ENCODE data around the gene MRTO4. TPM values are rescaled to one million over a fixed set of nuclear protein-coding genes. Genes with fewer than 3 reads are reported as not detected.
"Not testable (repeated sequence)": the region's sequence is repeated elsewhere in the genome, so short reads cannot be mapped to it uniquely, and the experiment has no call there.

Gene MRTO4
- total RNA-seq, 4 donors from 2014 or later: 16.4 to 33.0 (median 19.5) TPM

DNA sequence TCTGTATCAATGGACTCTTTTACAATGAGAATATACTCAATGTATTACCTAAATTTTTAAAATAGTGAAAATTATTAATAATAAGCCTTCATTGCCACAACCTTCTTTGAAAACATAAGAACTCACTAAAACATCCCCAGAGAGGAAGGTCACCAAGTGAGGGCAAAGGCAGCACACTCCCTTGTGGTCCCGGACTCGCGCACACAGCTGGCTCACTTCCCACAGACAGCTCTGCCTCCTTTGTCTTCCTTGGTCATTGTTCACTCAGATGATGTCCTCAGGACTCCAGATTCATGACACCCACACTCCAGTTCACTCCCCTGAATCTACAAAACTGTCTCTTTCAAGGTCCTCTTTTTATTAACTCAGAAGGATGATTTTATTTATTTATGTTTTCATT, 22.4 kb upstream of the MRTO4 start:
- Histone ChIP-seq H3K4me3 (no peak overlapping the region), H3K4me1 (peaks cover 0 to 15% (median 0%) of the 10 kb centered on the region in 4 donors), H3K27ac (no peak overlapping the region), H3K36me3 (peaks cover 6 to 100% (median 28%) of the 10 kb centered on the region in 3 donors), H3K9me3 (no peaks in the 10 kb centered on the region), H3K27me3 (no peaks in the 10 kb centered on the region)
- TF ChIP-seq, protein P1, sequence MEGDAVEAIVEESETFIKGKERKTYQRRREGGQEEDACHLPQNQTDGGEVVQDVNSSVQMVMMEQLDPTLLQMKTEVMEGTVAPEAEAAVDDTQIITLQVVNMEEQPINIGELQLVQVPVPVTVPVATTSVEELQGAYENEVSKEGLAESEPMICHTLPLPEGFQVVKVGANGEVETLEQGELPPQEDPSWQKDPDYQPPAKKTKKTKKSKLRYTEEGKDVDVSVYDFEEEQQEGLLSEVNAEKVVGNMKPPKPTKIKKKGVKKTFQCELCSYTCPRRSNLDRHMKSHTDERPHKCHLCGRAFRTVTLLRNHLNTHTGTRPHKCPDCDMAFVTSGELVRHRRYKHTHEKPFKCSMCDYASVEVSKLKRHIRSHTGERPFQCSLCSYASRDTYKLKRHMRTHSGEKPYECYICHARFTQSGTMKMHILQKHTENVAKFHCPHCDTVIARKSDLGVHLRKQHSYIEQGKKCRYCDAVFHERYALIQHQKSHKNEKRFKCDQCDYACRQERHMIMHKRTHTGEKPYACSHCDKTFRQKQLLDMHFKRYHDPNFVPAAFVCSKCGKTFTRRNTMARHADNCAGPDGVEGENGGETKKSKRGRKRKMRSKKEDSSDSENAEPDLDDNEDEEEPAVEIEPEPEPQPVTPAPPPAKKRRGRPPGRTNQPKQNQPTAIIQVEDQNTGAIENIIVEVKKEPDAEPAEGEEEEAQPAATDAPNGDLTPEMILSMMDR (IDR thresholded peaks at IDR 0.05): no peak
- no peak for DNase-seq (ENCODE audit: low spot score in 2 of 2)
- WGBS, 2 donors: 64 to 74% methylated on average over 3 of the region's 3 CpGs

DNA sequence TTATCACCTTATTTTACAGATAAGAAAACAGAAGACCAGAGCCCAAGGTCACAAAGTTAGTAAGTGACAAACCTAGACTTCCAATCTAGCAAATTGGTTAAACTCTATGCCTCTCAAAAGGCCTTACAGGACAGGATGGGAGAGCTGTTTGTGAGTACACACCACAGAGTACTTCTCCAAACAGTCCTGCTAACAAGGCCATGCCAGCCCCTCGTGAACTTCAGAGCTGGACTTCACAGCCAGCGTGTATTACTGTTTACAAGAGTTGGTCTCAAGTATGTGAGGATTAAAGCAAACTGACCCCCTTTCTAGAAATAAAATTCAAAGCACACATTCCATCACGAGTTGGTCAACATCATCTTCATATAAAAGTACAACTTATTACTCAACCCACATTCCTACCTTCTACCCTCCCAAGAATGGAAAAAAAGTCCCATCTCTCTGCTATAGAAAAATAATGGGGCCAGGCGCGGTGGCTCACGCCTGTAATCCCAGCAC, 21.7 kb upstream of the MRTO4 start:
- WGBS, 2 donors: 89 to 93% methylated on average over 6 of the region's 6 CpGs
- Histone ChIP-seq H3K36me3 (peaks cover 6 to 100% (median 26%) of the 10 kb centered on the region in 3 donors), H3K9me3 (no peaks in the 10 kb centered on the region)

GRCh38 chr1:19231736-19232523, 19.7 kb upstream of the MRTO4 start:
- WGBS, 2 donors: 82 to 93% methylated on average over 16 of the region's 16 CpGs
- Histone ChIP-seq H3K4me1 (peaks cover 0 to 15% (median 0%) of the 10 kb centered on the region in 4 donors), H3K36me3 (peaks cover 0 to 100% (median 14%) of the 10 kb centered on the region in 3 donors)
- not testable (repeated sequence) for H3K27me3 ChIP-seq; H3K4me3 ChIP-seq; H3K9me3 ChIP-seq; H3K27ac ChIP-seq; DNase-seq (ENCODE audit: low spot score in 2 of 2)

More for the DNA sequence above, 21.7 kb upstream of the MRTO4 start:
- no peak for DNase-seq (ENCODE audit: low spot score in 2 of 2)
- no peak overlapping the region for H3K27ac ChIP-seq
- TF ChIP-seq, protein P1 (IDR thresholded peaks at IDR 0.05): no peak
- TF ChIP-seq POLR2A (IDR thresholded peaks at IDR 0.05) (no peak), EP300 (IDR thresholded peaks at IDR 0.05) (no peak)
- no peaks in the 10 kb centered on the region for H3K27me3 ChIP-seq
- no peak overlapping the region for H3K4me3 ChIP-seq
- H3K4me1 ChIP-seq: peaks cover 0 to 15% (median 0%) of the 10 kb centered on the region in 4 donors

DNA sequence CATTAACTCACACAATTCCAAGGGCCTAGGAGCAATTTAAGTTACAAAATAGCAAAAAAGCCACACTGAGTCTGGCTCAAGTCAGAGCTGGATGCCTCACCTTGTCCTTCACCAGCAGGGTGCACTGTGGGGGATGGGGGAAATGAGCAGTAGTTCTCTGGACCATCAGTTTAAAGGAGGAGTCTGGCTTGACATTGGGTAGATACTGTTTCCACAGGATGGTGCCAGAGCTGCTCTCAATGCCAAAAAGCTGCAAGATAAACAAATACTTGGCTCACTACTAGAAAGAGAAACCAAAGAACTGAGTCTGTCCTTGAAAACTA, 19.1 kb upstream of the MRTO4 start:
- TF ChIP-seq, protein P1 (IDR thresholded peaks at IDR 0.05): no peak
- TF ChIP-seq POLR2A (IDR thresholded peaks at IDR 0.05): no peak
- TF ChIP-seq EP300 (IDR thresholded peaks at IDR 0.05): no peak
- no peaks in the 10 kb centered on the region for H3K9me3 ChIP-seq
- no peak for DNase-seq (ENCODE audit: low spot score in 2 of 2)
- no peak overlapping the region for H3K27ac ChIP-seq
- H3K36me3 ChIP-seq: peaks cover 0 to 100% (median 19%) of the 10 kb centered on the region in 3 donors
- H3K4me3 ChIP-seq: no peak overlapping the region
- no peaks in the 10 kb centered on the region for H3K27me3 ChIP-seq
- H3K4me1 ChIP-seq: peaks cover 0 to 15% (median 0%) of the 10 kb centered on the region in 4 donors

DNA sequence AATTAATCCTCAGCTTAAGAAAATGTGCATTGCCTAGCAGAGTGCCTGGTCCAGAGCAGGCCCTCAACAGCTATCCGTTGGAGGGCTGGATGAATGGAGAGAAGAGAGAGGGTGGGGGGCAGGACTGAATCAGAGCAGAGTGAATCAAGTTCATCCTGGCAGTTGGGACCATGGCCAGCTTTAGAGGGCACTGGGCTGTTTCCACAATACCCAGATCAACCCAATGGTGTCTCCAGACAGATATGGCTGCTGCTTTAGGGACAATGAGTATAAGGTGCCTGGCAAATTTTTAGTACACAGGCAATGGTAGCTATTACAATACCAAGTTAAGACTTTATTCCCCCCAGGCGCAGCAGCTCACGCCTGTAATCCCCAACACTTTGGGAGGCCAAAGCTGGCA, 17.4 kb upstream of the MRTO4 start:
- no peak overlapping the region for H3K27ac ChIP-seq
- no peak overlapping the region for H3K4me3 ChIP-seq
- H3K9me3 ChIP-seq: no peaks in the 10 kb centered on the region
- 86 to 88% methylated on average over 3 of the region's 3 CpGs for WGBS, 2 donors
- H3K36me3 ChIP-seq: peaks cover 0 to 100% (median 27%) of the 10 kb centered on the region in 3 donors
- H3K27me3 ChIP-seq: no peaks in the 10 kb centered on the region
- peaks cover 0 to 15% (median 0%) of the 10 kb centered on the region in 4 donors for H3K4me1 ChIP-seq
- DNase-seq (ENCODE audit: low spot score in 2 of 2): no peak
- no peak for TF ChIP-seq EP300 (IDR thresholded peaks at IDR 0.05)
- TF ChIP-seq, protein P1 (IDR thresholded peaks at IDR 0.05): no peak
- no peak for TF ChIP-seq POLR2A (IDR thresholded peaks at IDR 0.05)
